Cardiac muscle cell (in vitro differentiated cells and primary cell): ENCODE data around the gene SH3BP2. TPM values are rescaled to one million over a fixed set of nuclear protein-coding genes. Genes with fewer than 3 reads are reported as not detected.

Experiments used
- DNase-seq, 2 donors: peaks; one replicate each; pipeline versions ENCODE4 v3.0.0 to v3.0.0-alpha.2; 2010 to 2017; ENCODE audit warnings: low read depth in 1 of 2, low spot score in 1 of 2
- H3K27ac ChIP-seq: fragments of 200-600 bp; sonication (generic); 2 replicates; pipeline ENCODE4 v1.5.1; 2016
- H3K27me3 ChIP-seq: fragments of 200-600 bp; sonication (generic); 2 replicates; pipeline ENCODE4 v1.6.0; 2016; ENCODE audit warnings: control low read depth
- H3K36me3 ChIP-seq: fragments of 200-600 bp; sonication (generic); 2 replicates; pipeline ENCODE4 v1.5.1; 2016; ENCODE audit warnings: control low read depth
- H3K4me1 ChIP-seq: fragments of 200-600 bp; sonication (generic); 2 replicates; pipeline ENCODE4 v1.8.1; 2017; ENCODE audit warnings: low read depth, mild to moderate bottlenecking, mixed run types
- H3K4me3 ChIP-seq: fragments of 200-600 bp; sonication (generic); 2 replicates; pipeline ENCODE4 v1.5.1; 2016; ENCODE audit warnings: mild to moderate bottlenecking
- H3K9me3 ChIP-seq: fragments of 200-600 bp; sonication (generic); 2 replicates; pipeline ENCODE4 v1.5.1; 2017; ENCODE audit warnings: low read depth, mild to moderate bottlenecking, control low read depth
- CTCF ChIP-seq: IDR thresholded peaks from 2 replicates; pipeline ENCODE4 v1.5.1; 2012; ENCODE audit warnings: low read depth, mild to moderate bottlenecking, low read length
- polyA plus RNA-seq: library from polyadenylated mRNA; unstranded; fragments of >200 nt; fragmentation: Nextera tagmentation; extraction: Ambion mirVana; gene quantifications from 2 replicates; pipeline ENCODE4 v1.2.1, GENCODE V29; 2016
- total RNA-seq: library from RNA; depleted of rRNA; stranded (reverse); fragments of >200 nt; gene quantifications from 2 replicates; pipeline ENCODE4 v1.2.3, GENCODE V29; 2016

The SH3BP2 gene
- total and polyA plus RNA-seq, 2 experiments from 2014 or later: 8.5 to 31.7 TPM

GRCh38 chr4:2843263-2843940, 50.5 kb downstream of the SH3BP2 start, which contains the start of gene ADD1:
Gene ADD1, plus strand, starts transcription at chr4:2843844. Its CDS starts 32,072 bp downstream, at chr4:2875916.
- H3K9me3 ChIP-seq: no peaks in the 10 kb centered on the region
- TF ChIP-seq CTCF: no peak
- H3K27me3 ChIP-seq: no peaks in the 10 kb centered on the region
- H3K36me3 ChIP-seq: no peaks in the 10 kb centered on the region
- H3K4me1 ChIP-seq: peaks cover 14% of the 10 kb centered on the region
- peak within 1 kb of the TSS; percentile 87 for H3K4me3 ChIP-seq
- peak; percentile 94 to 96 for DNase-seq
- peak within 1 kb of the TSS; percentile 92 for H3K27ac ChIP-seq

GRCh38 chr4:2843941-2844584, 51.2 kb downstream of the SH3BP2 start:
- no peak for TF ChIP-seq CTCF
- H3K27me3 ChIP-seq: no peaks in the 10 kb centered on the region
- peak overlapping the region; percentile 87 for H3K4me3 ChIP-seq
- H3K27ac ChIP-seq: peak overlapping the region; percentile 92
- no peaks in the 10 kb centered on the region for H3K36me3 ChIP-seq
- no peaks in the 10 kb centered on the region for H3K9me3 ChIP-seq
- peaks cover 18% of the 10 kb centered on the region for H3K4me1 ChIP-seq
- peak; percentile 49 to 78 for DNase-seq

- Histone ChIP-seq H3K4me1 (peaks cover 18% of the 10 kb centered on the region), H3K27me3 (no peaks in the 10 kb centered on the region), H3K36me3 (no peaks in the 10 kb centered on the region), H3K9me3 (no peaks in the 10 kb centered on the region), H3K27ac (no peak overlapping the region), H3K4me3 (no peak overlapping the region)
- no peak for DNase-seq
- no peak for TF ChIP-seq CTCF
These were observed 53.3 kb downstream of the SH3BP2 start for GRCh38 chr4:2846172-2846571.

- no peak for DNase-seq
These were observed 54.5 kb downstream of the SH3BP2 start for GRCh38 chr4:2847302-2847871.

GRCh38 chr4:2848449-2848848, 55.6 kb downstream of the SH3BP2 start:
- H3K36me3 ChIP-seq: peaks cover under 1% of the 10 kb centered on the region
- TF ChIP-seq CTCF: no peak
- DNase-seq: peak in 1 of 2 donors; percentile 25
- H3K4me3 ChIP-seq: no peak overlapping the region
- H3K4me1 ChIP-seq: peaks cover 16% of the 10 kb centered on the region
- H3K9me3 ChIP-seq: no peaks in the 10 kb centered on the region
- no peak overlapping the region for H3K27ac ChIP-seq
- H3K27me3 ChIP-seq: no peaks in the 10 kb centered on the region

More at GRCh38 chr4:2847302-2847871, 54.5 kb downstream of the SH3BP2 start:
- no peaks in the 10 kb centered on the region for H3K27me3 ChIP-seq
- H3K4me1 ChIP-seq: peaks cover 18% of the 10 kb centered on the region
- TF ChIP-seq CTCF: no peak
- no peak overlapping the region for H3K27ac ChIP-seq
- no peak overlapping the region for H3K4me3 ChIP-seq
- H3K36me3 ChIP-seq: no peaks in the 10 kb centered on the region
- no peaks in the 10 kb centered on the region for H3K9me3 ChIP-seq
